ENCODE results near the gene TSPAN4. TPM values are rescaled to one million over a fixed set of nuclear protein-coding genes. Genes with fewer than 3 reads are reported as not detected.

Gene TSPAN4
- total and polyA plus RNA-seq, 2 of the 13 experiments (the other 11 are each of a cell fraction or from before 2014, with no cell fraction given): 31.7 to 68.3 TPM

GRCh38 chr11:831961-832528, 10.6 kb upstream of the TSPAN4 start (continued):
- TF ChIP-seq ZNF484 (CRISPR knock-in tag; IDR thresholded peaks at IDR 0.05; ENCODE audit: borderline replicate concordance, low read depth) (no peak), HNRNPLL (IDR thresholded peaks at IDR 0.05; ENCODE audit: low read depth, low read length, poor library complexity, severe bottlenecking) (no peak), ZMYM2 (CRISPR knock-in tag; IDR thresholded peaks at IDR 0.05) (no peak), SAFB2 (CRISPR knock-in tag; IDR thresholded peaks at IDR 0.05; ENCODE audit: borderline replicate concordance, low read depth) (no peak), ZBTB2 (CRISPR knock-in tag; IDR thresholded peaks at IDR 0.05; ENCODE audit: low read depth) (no peak), ZNF224 (CRISPR knock-in tag; IDR thresholded peaks at IDR 0.05) (no peak), ZNF816 (CRISPR knock-in tag; IDR thresholded peaks at IDR 0.05; ENCODE audit: borderline replicate concordance) (0 out of 2 replicates have a peak, but pooled peaks have one; percentile 27), ZNF703 (CRISPR knock-in tag; IDR thresholded peaks at IDR 0.05; ENCODE audit: borderline replicate concordance) (no peak), ZNF704 (CRISPR knock-in tag; IDR thresholded peaks at IDR 0.05; ENCODE audit: borderline replicate concordance) (no peak), ZNF605 (CRISPR knock-in tag; IDR thresholded peaks at IDR 0.05) (0 out of 2 replicates have a peak, but pooled peaks have one; percentile 24), ESRRA (CRISPR knock-in tag; IDR thresholded peaks at IDR 0.05; ENCODE audit: low read depth) (no peak), ZNF839 (CRISPR knock-in tag; IDR thresholded peaks at IDR 0.05; ENCODE audit: borderline replicate concordance) (peak; percentile 28; the same call in 1 of the 2 replicates), ZNF687 (CRISPR knock-in tag; IDR thresholded peaks at IDR 0.05) (no peak), ARNTL (CRISPR knock-in tag; IDR thresholded peaks at IDR 0.05) (no peak), KLF6 (CRISPR knock-in tag; IDR thresholded peaks at IDR 0.05) (no peak), ZNF724P (CRISPR knock-in tag; IDR thresholded peaks at IDR 0.05; ENCODE audit: borderline replicate concordance) (no peak), TRIM24 (CRISPR knock-in tag; IDR thresholded peaks at IDR 0.05) (no peak), PBX2 (CRISPR knock-in tag; IDR thresholded peaks at IDR 0.05) (no peak), BORCS8-MEF2B (CRISPR knock-in tag; IDR thresholded peaks at IDR 0.05) (no peak), ZNF354B (CRISPR knock-in tag; IDR thresholded peaks at IDR 0.05) (no peak), PCBP1 (IDR thresholded peaks at IDR 0.05; ENCODE audit: borderline replicate concordance, low read depth, low read length) (peak; percentile 73; the same call in 1 of the 2 replicates), TGIF2 (CRISPR knock-in tag; IDR thresholded peaks at IDR 0.05) (no peak)
